SK-N-SH treated with all-trans-retinoic acid at 6 μM for 48 hours (cell line): ENCODE results near the gene MESD.

Source experiments
- CSRNP3 ChIP-seq: fragments of 250-450 bp; sonication (Bioruptor Pico); IDR thresholded peaks from 2 replicates; pipeline ENCODE4 v1.5.1; 2021; ENCODE audit warnings: mild to moderate bottlenecking, moderate library complexity
- PATZ1 ChIP-seq: fragments of 250-450 bp; sonication (Bioruptor Pico); IDR thresholded peaks from 2 replicates; pipeline ENCODE4 v1.8.0; 2020; ENCODE audit warnings: mild to moderate bottlenecking, moderate library complexity, borderline replicate concordance
- RARB ChIP-seq: fragments of 250-450 bp; sonication (Bioruptor Pico); IDR thresholded peaks from 2 replicates; pipeline ENCODE4 v1.8.0; 2021; ENCODE audit warnings: mild to moderate bottlenecking, moderate library complexity
- TOX ChIP-seq: fragments of 250-450 bp; sonication (Bioruptor Pico); IDR thresholded peaks from 2 replicates; pipeline ENCODE4 v1.8.0; 2021; ENCODE audit warnings: mild to moderate bottlenecking, moderate library complexity, borderline replicate concordance
- ZFP3 ChIP-seq: fragments of 250-450 bp; sonication (Bioruptor Pico); IDR thresholded peaks from 2 replicates; pipeline ENCODE4 v1.5.0; 2020; ENCODE audit warnings: mild to moderate bottlenecking, moderate library complexity
- ZFP30 ChIP-seq: fragments of 450-650 bp; formaldehyde crosslinking; IDR thresholded peaks from 2 replicates; pipeline ENCODE4 v1.5.0; 2022; ENCODE audit warnings: mild to moderate bottlenecking, moderate library complexity
- ZNF565 ChIP-seq: fragments of 450-650 bp; formaldehyde crosslinking; conservative IDR thresholded peaks from 2 replicates; pipeline ENCODE4 v1.5.0; 2020; ENCODE audit warnings: low read depth, mild to moderate bottlenecking, moderate library complexity
- ZNF70 ChIP-seq: fragments of 450-650 bp; formaldehyde crosslinking; IDR thresholded peaks from 2 replicates; pipeline ENCODE4 v1.5.0; 2020; ENCODE audit warnings: mild to moderate bottlenecking, moderate library complexity
- ZNF8 ChIP-seq: fragments of 450-650 bp; formaldehyde crosslinking; IDR thresholded peaks from 2 replicates; pipeline ENCODE4 v1.5.0; 2020; ENCODE audit warnings: mild to moderate bottlenecking, moderate library complexity
- TF ChIP-seq, protein P1 (sequence below): fragments of 250-450 bp; sonication (Bioruptor Pico); IDR thresholded peaks from 2 replicates; pipeline ENCODE4 v1.5.1; 2020; ENCODE audit warnings: low read depth, mild to moderate bottlenecking, moderate library complexity

- no peak for TF ChIP-seq PATZ1 (CRISPR knock-in tag)
- no peak for TF ChIP-seq CSRNP3 (CRISPR knock-in tag)
- TF ChIP-seq, protein P1, sequence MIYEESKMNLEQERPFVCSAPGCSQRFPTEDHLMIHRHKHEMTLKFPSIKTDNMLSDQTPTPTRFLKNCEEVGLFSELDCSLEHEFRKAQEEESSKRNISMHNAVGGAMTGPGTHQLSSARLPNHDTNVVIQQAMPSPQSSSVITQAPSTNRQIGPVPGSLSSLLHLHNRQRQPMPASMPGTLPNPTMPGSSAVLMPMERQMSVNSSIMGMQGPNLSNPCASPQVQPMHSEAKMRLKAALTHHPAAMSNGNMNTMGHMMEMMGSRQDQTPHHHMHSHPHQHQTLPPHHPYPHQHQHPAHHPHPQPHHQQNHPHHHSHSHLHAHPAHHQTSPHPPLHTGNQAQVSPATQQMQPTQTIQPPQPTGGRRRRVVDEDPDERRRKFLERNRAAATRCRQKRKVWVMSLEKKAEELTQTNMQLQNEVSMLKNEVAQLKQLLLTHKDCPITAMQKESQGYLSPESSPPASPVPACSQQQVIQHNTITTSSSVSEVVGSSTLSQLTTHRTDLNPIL (CRISPR knock-in tag) = no peak
- TF ChIP-seq ZNF565 (CRISPR knock-in tag) = no peak
- TF ChIP-seq TOX (CRISPR knock-in tag) = no peak
- TF ChIP-seq ZFP3 (CRISPR knock-in tag) = no peak
- no peak for TF ChIP-seq RARB (CRISPR knock-in tag)
- no peak for TF ChIP-seq ZNF70 (CRISPR knock-in tag)
- TF ChIP-seq ZNF8 (CRISPR knock-in tag) = no peak
- TF ChIP-seq ZFP30 (CRISPR knock-in tag) = no peak
Observed at GRCh38 chr15:80951941-80952340, 37.7 kb downstream of the MESD start.
